Natural killer cell (primary cell): ENCODE data around the gene MGP. TPM values are rescaled to one million over a fixed set of nuclear protein-coding genes. Genes with fewer than 3 reads are reported as not detected.

ENCODE experiments used
- ATAC-seq, 3 donors: fragments of 150-1000 bp in 2 of 3; fragments of 200-7000 bp in 1 of 3; cut with Tn5 transposase; 1 replicate in 1 of 3; 2 replicates in 2 of 3; pipeline ENCODE4 v1.10.0; 2021; ENCODE audit warnings: mild to moderate bottlenecking in 2 of 3, moderate library complexity in 2 of 3
- DNase-seq, 2 donors: peaks; one replicate each; pipeline versions ENCODE4 v3.0.0 to v3.0.0-alpha.2; 2013 to 2021; ENCODE audit warnings: mixed read lengths in 1 of 2
- H3K27ac ChIP-seq: one replicate; pipeline ENCODE4 v1.5.1; 2013; ENCODE audit warnings: mild to moderate bottlenecking, low read length
- H3K27me3 ChIP-seq: one replicate; pipeline ENCODE4 v1.6.1; 2013; ENCODE audit warnings: low read length; ENCODE audit not compliant: control insufficient read depth, insufficient read depth
- H3K36me3 ChIP-seq: one replicate; pipeline ENCODE4 v1.6.1; 2013; ENCODE audit warnings: low read length; ENCODE audit not compliant: control insufficient read depth, insufficient read depth
- H3K4me1 ChIP-seq: one replicate; pipeline ENCODE4 v1.6.1; 2013; ENCODE audit warnings: low read length; ENCODE audit not compliant: control insufficient read depth, insufficient read depth
- H3K4me3 ChIP-seq: one replicate; pipeline ENCODE4 v1.5.1; 2013; ENCODE audit warnings: low read length
- H3K9me3 ChIP-seq: one replicate; pipeline ENCODE4 v1.6.1; 2013; ENCODE audit warnings: low read length; ENCODE audit not compliant: control insufficient read depth, insufficient read depth
- H3K27ac Mint-ChIP-seq, 2 donors: one replicate each; pipeline ENCODE4 v1.8.0; 2022; ENCODE audit warnings: mild to moderate bottlenecking in 2 of 2, mixed read lengths in 2 of 2, moderate library complexity in 1 of 2
- H3K27me3 Mint-ChIP-seq, 2 donors: one replicate each; pipeline ENCODE4 v1.8.0; 2022; ENCODE audit warnings: low read depth in 2 of 2, mixed read lengths in 2 of 2
- H3K36me3 Mint-ChIP-seq: one replicate; pipeline ENCODE4 v1.8.0; 2022; ENCODE audit warnings: mixed read lengths
- H3K4me1 Mint-ChIP-seq, 2 donors: one replicate each; pipeline ENCODE4 v1.8.0; 2022; ENCODE audit warnings: mixed read lengths in 2 of 2
- H3K4me3 Mint-ChIP-seq: one replicate; pipeline ENCODE4 v1.8.0; 2022; ENCODE audit warnings: mild to moderate bottlenecking, moderate library complexity, mixed read lengths
- H3K9me3 Mint-ChIP-seq, 2 donors: one replicate each; pipeline ENCODE4 v1.8.0; 2022; ENCODE audit warnings: mixed read lengths in 2 of 2
- CTCF ChIP-seq: fragments of 200-600 bp; IDR thresholded peaks from one replicate; pipeline ENCODE4 v1.8.0; 2022; ENCODE audit warnings: antibody characterized with exemption
- WGBS: methylation state at CpG from one replicate; pipeline ENCODE4 v1.1.7; 2013; ENCODE audit warnings: missing lambda C conversion rate; ENCODE audit not compliant: insufficient coverage; 5-methylcytosine and 5-hydroxymethylcytosine counted together
- intact Hi-C: fragments of 100-400 bp; cut with micrococcal nuclease; formaldehyde crosslinking; loops from one replicate; pipeline ENCODE4 v1.14.2; 2022
- total RNA-seq, 4 donors: library from RNA; stranded (reverse); fragments of 120-200 nt in 1 of 4; gene quantifications; one replicate each; pipeline versions ENCODE4 v1.2.3 to v1.2.4, GENCODE V29; 2013 to 2022

MGP gene
- total RNA-seq, 3 donors from 2014 or later (not counting 1 experiment from before 2014, with no cell fraction given): 0.89 to 1.1 TPM; not detected in 1

GRCh38 chr12:14879222-14879933 lies 6.3 kb downstream of the MGP start:
- no peaks in the 10 kb centered on the region for H3K9me3 Mint-ChIP-seq

GRCh38 chr12:14878488-14878887 lies 7.2 kb downstream of the MGP start:
- H3K27me3 Mint-ChIP-seq: peaks cover 2 to 6% of the 10 kb centered on the region in 2 donors
- intact Hi-C loops: no loop called here
- H3K4me1 Mint-ChIP-seq: peaks cover 0 to 7% of the 10 kb centered on the region in 2 donors
- no peak overlapping the region for H3K27ac ChIP-seq
- WGBS: no CpG with 5 or more reads among the region's 1 CpG
- TF ChIP-seq CTCF: no peak
- H3K27ac Mint-ChIP-seq: no peak overlapping the region
- H3K9me3 Mint-ChIP-seq: no peaks in the 10 kb centered on the region
- H3K27me3 ChIP-seq: no peaks in the 10 kb centered on the region
- no peaks in the 10 kb centered on the region for H3K9me3 ChIP-seq
- no peak overlapping the region for H3K4me3 ChIP-seq
- no peaks in the 10 kb centered on the region for H3K4me1 ChIP-seq
- DNase-seq: no peak
- no peaks in the 10 kb centered on the region for H3K36me3 Mint-ChIP-seq
- no peak for ATAC-seq
- no peak overlapping the region for H3K4me3 Mint-ChIP-seq
- no peaks in the 10 kb centered on the region for H3K36me3 ChIP-seq

More at GRCh38 chr12:14879222-14879933, 6.3 kb downstream of the MGP start:
- ATAC-seq (no peak), DNase-seq (no peak)
- no peak overlapping the region for H3K4me3 Mint-ChIP-seq
- Histone ChIP-seq H3K27me3 (no peaks in the 10 kb centered on the region), H3K9me3 (no peaks in the 10 kb centered on the region), H3K27ac (no peak overlapping the region), H3K36me3 (no peaks in the 10 kb centered on the region), H3K4me3 (no peak overlapping the region), H3K4me1 (no peaks in the 10 kb centered on the region)
- intact Hi-C loops: no loop called here
- H3K27ac Mint-ChIP-seq: no peak overlapping the region
- no peak for TF ChIP-seq CTCF
- WGBS: 91% methylated on average over 8 of the region's 8 CpGs
- peaks cover 4 to 14% of the 10 kb centered on the region in 2 donors for H3K27me3 Mint-ChIP-seq
- H3K4me1 Mint-ChIP-seq: peaks cover 4 to 11% of the 10 kb centered on the region in 2 donors
- H3K36me3 Mint-ChIP-seq: no peaks in the 10 kb centered on the region

GRCh38 chr12:14876833-14877232 lies 8.8 kb downstream of the MGP start:
- WGBS: no CpG with 5 or more reads among the region's 2 CpGs
- H3K27ac Mint-ChIP-seq: no peak overlapping the region
- H3K27ac ChIP-seq: no peak overlapping the region
- no peaks in the 10 kb centered on the region for H3K27me3 Mint-ChIP-seq
- no peak for TF ChIP-seq CTCF
- no peak overlapping the region for H3K4me3 ChIP-seq
- no peaks in the 10 kb centered on the region for H3K9me3 ChIP-seq
- no peaks in the 10 kb centered on the region for H3K36me3 Mint-ChIP-seq
- H3K4me1 ChIP-seq: no peaks in the 10 kb centered on the region
- H3K27me3 ChIP-seq: no peaks in the 10 kb centered on the region
- H3K36me3 ChIP-seq: no peaks in the 10 kb centered on the region
- DNase-seq (no peak), ATAC-seq (no peak)
- no peaks in the 10 kb centered on the region for H3K9me3 Mint-ChIP-seq
- H3K4me1 Mint-ChIP-seq: peaks cover 0 to 7% of the 10 kb centered on the region in 2 donors
- intact Hi-C loops: no loop called here
- H3K4me3 Mint-ChIP-seq: no peak overlapping the region

DNA sequence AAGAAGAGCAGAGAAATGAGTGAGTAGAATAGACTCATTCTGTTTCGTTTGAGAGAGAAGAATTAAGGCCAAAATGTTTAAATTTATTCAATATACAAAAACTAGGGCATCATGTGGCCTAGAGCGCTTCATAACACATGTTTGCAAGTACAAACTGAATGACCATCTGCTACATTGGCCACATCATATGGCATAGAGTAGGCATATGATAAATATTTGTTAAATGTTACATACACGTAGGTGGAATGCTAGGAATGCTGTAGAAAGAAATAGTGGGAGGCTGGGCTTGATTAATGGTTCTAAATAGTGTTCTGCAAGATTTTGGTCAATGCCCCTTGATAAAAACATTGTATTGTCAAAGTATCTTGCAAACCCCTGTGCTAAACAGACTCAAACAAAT lies 10.8 kb downstream of the MGP start:
- Histone ChIP-seq H3K36me3 (no peaks in the 10 kb centered on the region), H3K27me3 (no peaks in the 10 kb centered on the region), H3K4me1 (no peaks in the 10 kb centered on the region), H3K9me3 (no peaks in the 10 kb centered on the region), H3K27ac (no peak overlapping the region), H3K4me3 (no peak overlapping the region)
- WGBS: 94% methylated on average over 2 of the region's 3 CpGs
- no peaks in the 10 kb centered on the region for H3K4me1 Mint-ChIP-seq
- DNase-seq (no peak), ATAC-seq (no peak)
- H3K36me3 Mint-ChIP-seq: no peaks in the 10 kb centered on the region
- intact Hi-C loops: no loop called here
- no peak overlapping the region for H3K27ac Mint-ChIP-seq
- no peaks in the 10 kb centered on the region for H3K9me3 Mint-ChIP-seq
- no peaks in the 10 kb centered on the region for H3K27me3 Mint-ChIP-seq
- no peak for TF ChIP-seq CTCF
- H3K4me3 Mint-ChIP-seq: no peak overlapping the region
